G401 (cell line): ENCODE results near the gene RAPSN. TPM values are rescaled to one million over a fixed set of nuclear protein-coding genes. Genes with fewer than 3 reads are reported as not detected.

Experiments
- DNase-seq: peaks from one replicate; pipeline ENCODE4 v3.0.0-alpha.2; 2015; ENCODE audit warnings: low spot score
- in situ Hi-C: cut with HindIII; loops from 2 replicates; pipeline ENCODE4 v1.10.0; 2016; ENCODE audit warnings: low sequenced_read_pairs, mixed read lengths
- total RNA-seq: library from RNA; depleted of rRNA; stranded (reverse); fragments of >200 nt; shearing (Covaris generic); gene quantifications from 2 replicates; pipeline ENCODE4 v1.2.3, GENCODE V29; 2014; rRNA removed

The RAPSN gene
- total RNA-seq: not detected in 2 replicates

GRCh38 chr11:47448566-47449427 is at the start of gene RAPSN:
RAPSN (minus strand) TSS chr11:47449136; CDS start chr11:47448964, 172 bp downstream.
- in situ Hi-C loops: no loop called here
- no peak for DNase-seq

DNA sequence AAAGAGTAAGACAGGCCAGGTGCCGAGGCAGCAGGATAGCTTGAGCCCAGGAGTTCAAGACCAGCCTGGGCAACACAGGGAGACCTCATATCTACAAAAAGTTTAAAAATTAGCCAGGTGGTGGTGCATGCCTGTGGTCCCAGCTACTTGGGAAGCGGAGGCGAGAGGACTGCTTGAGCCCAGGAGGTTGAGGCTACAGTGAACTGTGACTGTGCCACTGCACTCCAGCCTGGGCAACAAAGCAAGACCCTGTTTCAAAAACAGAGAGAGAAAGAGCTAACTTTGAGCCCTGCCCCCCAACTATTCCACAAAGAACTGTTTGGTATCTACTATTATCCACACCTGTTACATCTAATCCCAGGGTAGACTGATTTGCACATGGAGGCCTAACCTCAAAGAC is 49.2 kb upstream of the RAPSN start:
- in situ Hi-C loops: no loop called here
- DNase-seq: no peak

- in situ Hi-C loops: no loop called here
- no peak for DNase-seq
Measured at GRCh38 chr11:47496808-47497207, 47.9 kb upstream of the RAPSN start.

- in situ Hi-C loops: no loop called here
- no peak for DNase-seq
Measured at GRCh38 chr11:47495856-47496217, 46.9 kb upstream of the RAPSN start.

GRCh38 chr11:47495011-47495855 is 46.3 kb upstream of the RAPSN start:
- in situ Hi-C loops: no loop called here
- no peak for DNase-seq

GRCh38 chr11:47489395-47489755 is 40.4 kb upstream of the RAPSN start:
- in situ Hi-C loops: no loop called here
- DNase-seq: no peak

DNA sequence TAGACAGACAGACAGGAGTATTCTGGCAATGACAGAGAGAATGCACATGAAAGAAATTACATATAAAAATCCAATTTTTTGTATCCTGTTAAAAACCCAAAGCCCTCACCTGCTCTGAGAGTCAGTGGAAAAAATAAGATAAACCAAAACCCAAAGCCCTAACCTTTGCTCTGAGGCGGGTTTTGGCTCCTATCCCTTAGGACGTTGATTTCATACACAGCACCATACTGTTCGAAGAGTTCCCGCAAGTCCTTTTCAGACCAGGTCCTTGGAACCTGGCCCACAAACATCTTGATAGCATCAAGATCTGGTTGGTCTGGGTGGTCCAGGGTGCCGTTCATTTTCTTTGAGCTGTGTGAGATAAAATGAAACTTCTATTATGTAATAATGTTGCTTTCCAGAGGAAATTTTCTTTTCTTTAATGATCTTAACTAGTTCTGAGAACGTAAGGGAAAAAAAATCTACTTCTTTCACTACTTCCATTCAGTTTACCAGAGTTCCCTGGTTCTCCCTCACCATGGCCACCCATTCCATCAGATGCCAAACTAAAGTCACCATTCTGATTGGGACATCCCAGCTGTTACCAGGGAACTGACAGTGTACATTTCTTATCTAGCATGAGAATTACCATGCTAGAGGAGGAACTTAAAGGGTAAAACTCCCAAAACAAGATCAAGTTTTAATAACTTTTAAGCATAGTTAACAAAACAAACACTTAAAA is 39.9 kb upstream of the RAPSN start:
- DNase-seq: no peak
- in situ Hi-C loops: no loop called here

DNA sequence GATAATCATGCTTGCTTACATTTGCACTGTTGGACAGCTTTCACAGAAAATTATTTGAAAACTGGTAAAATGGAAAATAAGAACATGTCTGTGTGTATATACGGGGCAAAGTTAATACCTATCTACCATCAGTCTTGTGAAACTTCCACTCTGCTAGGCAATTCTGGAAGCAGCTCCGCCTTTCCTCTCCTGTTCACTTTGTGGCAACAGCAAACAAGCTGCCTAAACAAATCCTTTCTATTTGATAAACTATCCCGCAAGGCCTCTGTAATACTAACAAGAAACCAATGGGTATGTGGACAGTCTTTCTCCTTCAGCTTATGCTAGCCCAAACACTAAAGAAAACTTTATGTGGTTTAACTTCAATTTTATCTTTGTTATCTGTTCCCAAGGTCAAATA is 39.2 kb upstream of the RAPSN start:
- in situ Hi-C loops: no loop called here

DNA sequence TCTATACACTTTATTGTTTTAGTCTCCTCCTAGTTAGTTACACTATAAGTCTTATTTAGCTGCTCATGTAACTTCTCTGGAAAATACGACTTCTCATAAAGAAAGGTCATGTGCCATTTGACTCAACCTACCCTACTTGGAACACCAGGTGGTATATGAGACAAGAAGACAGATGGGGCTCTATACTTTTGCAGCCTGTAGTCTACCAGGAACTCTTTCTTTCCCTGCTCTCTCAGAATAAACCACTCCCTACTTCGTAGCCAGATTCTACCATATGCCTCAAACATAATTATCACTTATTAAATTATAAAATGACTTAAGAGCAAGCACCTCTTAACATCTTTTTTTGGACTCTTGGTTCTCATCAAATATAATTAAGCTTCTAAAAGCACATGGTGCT is 38.5 kb upstream of the RAPSN start:
- in situ Hi-C loops: no loop called here
- DNase-seq: no peak

More for the DNA sequence above, 39.2 kb upstream of the RAPSN start:
- DNase-seq: no peak

DNA sequence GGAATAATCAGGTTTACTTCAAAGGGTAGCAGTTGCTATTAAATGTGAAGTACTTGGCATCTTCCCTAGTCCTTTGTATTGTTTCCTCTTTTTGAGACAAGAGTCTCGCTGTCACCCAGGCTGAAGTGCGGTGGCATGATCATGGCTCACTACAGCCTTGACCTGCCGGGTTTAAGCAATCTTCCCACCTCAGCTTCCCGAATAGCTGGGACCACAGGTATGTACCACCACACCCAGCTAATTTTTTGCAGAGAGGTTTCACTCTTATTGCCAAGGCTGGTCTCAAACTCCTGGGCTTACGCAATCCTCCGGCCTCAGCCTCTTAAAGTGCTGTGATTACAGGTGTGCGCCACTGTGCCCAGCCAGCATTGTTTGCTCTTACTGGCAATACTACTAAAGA is 36.2 kb upstream of the RAPSN start:
- DNase-seq: no peak

GRCh38 chr11:47483457-47483856 is 34.5 kb upstream of the RAPSN start:
- DNase-seq: no peak
- in situ Hi-C loops: no loop called here

More for the DNA sequence above, 36.2 kb upstream of the RAPSN start:
- in situ Hi-C loops: no loop called here

DNA sequence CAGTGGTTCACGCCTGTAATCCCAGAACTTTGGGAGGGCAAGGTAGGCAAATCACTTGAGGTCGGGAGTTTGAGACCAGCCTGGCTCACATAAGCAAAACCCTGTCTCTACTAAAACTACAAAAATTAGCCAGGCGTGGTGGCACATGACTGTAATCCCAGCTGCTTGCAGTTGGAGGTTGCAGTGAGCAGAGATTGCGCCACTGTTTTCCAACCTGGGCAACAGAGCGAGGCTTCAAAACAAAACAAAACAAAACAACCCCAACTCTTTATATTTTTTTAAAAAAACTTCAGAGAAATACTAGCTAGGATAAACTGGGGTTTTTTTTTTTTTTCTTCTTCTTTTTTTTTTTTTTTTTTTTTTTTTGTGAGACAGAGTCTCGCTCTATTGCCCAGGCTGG is 31.8 kb upstream of the RAPSN start:
- no peak for DNase-seq
- in situ Hi-C loops: no loop called here

- DNase-seq: no peak
- in situ Hi-C loops: no loop called here
Measured at GRCh38 chr11:47478651-47479329, 29.9 kb upstream of the RAPSN start.

- in situ Hi-C loops: no loop called here
- no peak for DNase-seq
Measured at GRCh38 chr11:47477753-47478152, 28.8 kb upstream of the RAPSN start.

DNA sequence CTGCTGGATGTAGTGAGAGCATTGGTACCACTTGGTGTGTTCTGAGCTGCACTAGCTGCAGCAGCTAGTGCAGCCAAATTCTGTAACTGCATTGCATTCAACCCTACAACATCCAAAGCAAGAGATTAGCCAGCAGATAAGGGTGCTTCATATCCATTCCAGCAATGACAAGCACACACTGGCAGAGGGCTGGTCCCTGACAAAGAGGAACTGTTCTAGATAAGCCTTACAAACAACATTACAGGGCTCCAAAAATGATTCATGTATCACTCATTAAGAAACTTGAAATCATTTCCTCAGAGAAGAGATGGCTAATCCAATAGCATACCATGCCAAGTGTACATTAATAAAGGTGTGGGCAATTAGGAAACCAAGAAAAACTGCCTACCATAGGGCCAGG is 28.4 kb upstream of the RAPSN start:
- in situ Hi-C loops: no loop called here

GRCh38 chr11:47470671-47471070 is 21.7 kb upstream of the RAPSN start:
- DNase-seq: no peak
- in situ Hi-C loops: no loop called here

More for the DNA sequence above, 28.4 kb upstream of the RAPSN start:
- DNase-seq: no peak

- DNase-seq: peak; percentile 91
Measured at GRCh38 chr11:47469361-47470179, 20.6 kb upstream of the RAPSN start.

GRCh38 chr11:47468598-47469214 is 19.8 kb upstream of the RAPSN start:
- in situ Hi-C loops: no loop called here
- DNase-seq: no peak

More at GRCh38 chr11:47469361-47470179, 20.6 kb upstream of the RAPSN start:
- in situ Hi-C loops: no loop called here
